Thoracic aorta (tissue), 2 donors: ENCODE measurements around the gene C16orf74. TPM values are rescaled to one million over a fixed set of nuclear protein-coding genes. Genes with fewer than 3 reads are reported as not detected.

ENCODE experiments used
- ATAC-seq: fragments of 150-250 bp; one replicate; pipeline ENCODE4 v1.8.0; 2017; ENCODE audit warnings: low read depth; ENCODE audit not compliant: insufficient number of reproducible peaks, low FRiP score
- DNase-seq: peaks from one replicate; pipeline ENCODE4 v3.0.0-alpha.2; 2020; ENCODE audit warnings: low spot score
- H3K27ac ChIP-seq, 2 donors: fragments of 200-600 bp; sonication (generic); 1 replicate in 1 of 2; 2 replicates in 1 of 2; pipeline ENCODE4 v1.5.1; 2016; ENCODE audit warnings: mild to moderate bottlenecking in 2 of 2, moderate library complexity in 2 of 2
- H3K27me3 ChIP-seq: fragments of 200-600 bp; sonication (generic); replicated peaks from 2 replicates; pipeline ENCODE4 v1.6.0; 2016; ENCODE audit warnings: mild to moderate bottlenecking; ENCODE audit not compliant: insufficient read depth
- H3K36me3 ChIP-seq: fragments of 200-600 bp; sonication (generic); one replicate; pipeline ENCODE4 v1.5.1; 2016
- H3K4me1 ChIP-seq, 2 donors: fragments of 200-600 bp; sonication (generic); 1 replicate in 1 of 2; 2 replicates in 1 of 2; pipeline versions ENCODE4 v1.5.1 to v1.6.0; 2016; ENCODE audit warnings: low read depth in 2 of 2, mild to moderate bottlenecking in 1 of 2; ENCODE audit not compliant: control insufficient read depth in 1 of 2
- H3K4me3 ChIP-seq: fragments of 200-600 bp; sonication (generic); 2 replicates; pipeline ENCODE4 v1.5.1; 2016; ENCODE audit warnings: mild to moderate bottlenecking
- H3K9me3 ChIP-seq: fragments of 200-600 bp; sonication (generic); 2 replicates; pipeline ENCODE4 v1.5.1; 2016
- total RNA-seq, 2 donors: library from RNA; depleted of rRNA; stranded (reverse); fragments of >200 nt; gene quantifications; one replicate each; pipeline versions ENCODE4 v1.1.0 to v1.2.3, GENCODE V29; 2016
- TF ChIP-seq, protein P1 (sequence below): fragments of 200-600 bp; sonication (generic); IDR thresholded peaks from one replicate; pipeline ENCODE4 v1.5.1; 2019; ENCODE audit warnings: antibody characterized with exemption

The C16orf74 gene
- total RNA-seq, 2 donors from 2014 or later: 1.2 TPM; not detected in 1

DNA sequence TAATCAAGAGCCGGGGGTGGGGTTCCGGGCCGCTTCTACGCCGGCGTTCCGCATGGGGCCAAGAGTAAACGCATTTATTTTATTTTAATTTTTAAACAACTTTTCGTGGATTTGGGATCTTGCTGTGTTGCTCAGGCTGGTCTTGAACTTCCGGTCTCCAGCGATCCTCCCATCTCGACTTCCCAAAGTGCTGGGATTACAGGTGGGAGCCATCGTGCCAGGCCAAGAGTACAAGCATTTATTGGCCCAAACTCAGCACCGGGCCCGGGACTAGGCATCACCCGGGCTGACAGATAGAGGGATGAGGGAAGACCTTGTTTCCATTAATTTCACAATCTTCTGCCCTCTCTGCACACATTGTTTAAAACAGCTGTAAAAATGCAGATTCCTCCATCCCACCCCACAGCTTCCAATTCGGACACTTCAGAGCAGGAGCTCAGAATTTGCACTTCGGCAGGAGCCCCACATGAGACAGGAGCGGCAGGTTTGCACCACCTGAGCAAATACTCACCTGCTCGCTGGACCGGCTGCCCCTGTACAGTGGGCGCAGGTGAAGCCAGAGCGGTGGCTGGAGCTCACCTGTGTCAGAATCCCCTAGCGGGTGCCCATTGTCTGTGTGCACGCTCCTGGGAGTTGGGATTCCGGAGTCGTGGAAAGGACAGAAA, 61.5 kb downstream of the C16orf74 start:
- TF ChIP-seq, protein P1, sequence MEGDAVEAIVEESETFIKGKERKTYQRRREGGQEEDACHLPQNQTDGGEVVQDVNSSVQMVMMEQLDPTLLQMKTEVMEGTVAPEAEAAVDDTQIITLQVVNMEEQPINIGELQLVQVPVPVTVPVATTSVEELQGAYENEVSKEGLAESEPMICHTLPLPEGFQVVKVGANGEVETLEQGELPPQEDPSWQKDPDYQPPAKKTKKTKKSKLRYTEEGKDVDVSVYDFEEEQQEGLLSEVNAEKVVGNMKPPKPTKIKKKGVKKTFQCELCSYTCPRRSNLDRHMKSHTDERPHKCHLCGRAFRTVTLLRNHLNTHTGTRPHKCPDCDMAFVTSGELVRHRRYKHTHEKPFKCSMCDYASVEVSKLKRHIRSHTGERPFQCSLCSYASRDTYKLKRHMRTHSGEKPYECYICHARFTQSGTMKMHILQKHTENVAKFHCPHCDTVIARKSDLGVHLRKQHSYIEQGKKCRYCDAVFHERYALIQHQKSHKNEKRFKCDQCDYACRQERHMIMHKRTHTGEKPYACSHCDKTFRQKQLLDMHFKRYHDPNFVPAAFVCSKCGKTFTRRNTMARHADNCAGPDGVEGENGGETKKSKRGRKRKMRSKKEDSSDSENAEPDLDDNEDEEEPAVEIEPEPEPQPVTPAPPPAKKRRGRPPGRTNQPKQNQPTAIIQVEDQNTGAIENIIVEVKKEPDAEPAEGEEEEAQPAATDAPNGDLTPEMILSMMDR: no peak
- Histone ChIP-seq H3K4me3 (peak overlapping the region; percentile 88), H3K36me3 (no peaks in the 10 kb centered on the region), H3K27me3 (no peaks in the 10 kb centered on the region), H3K27ac (no peak overlapping the region), H3K4me1 (peaks cover 11 to 13% of the 10 kb centered on the region in 2 donors), H3K9me3 (no peaks in the 10 kb centered on the region)
- no peak for DNase-seq
- ATAC-seq: no peak

DNA sequence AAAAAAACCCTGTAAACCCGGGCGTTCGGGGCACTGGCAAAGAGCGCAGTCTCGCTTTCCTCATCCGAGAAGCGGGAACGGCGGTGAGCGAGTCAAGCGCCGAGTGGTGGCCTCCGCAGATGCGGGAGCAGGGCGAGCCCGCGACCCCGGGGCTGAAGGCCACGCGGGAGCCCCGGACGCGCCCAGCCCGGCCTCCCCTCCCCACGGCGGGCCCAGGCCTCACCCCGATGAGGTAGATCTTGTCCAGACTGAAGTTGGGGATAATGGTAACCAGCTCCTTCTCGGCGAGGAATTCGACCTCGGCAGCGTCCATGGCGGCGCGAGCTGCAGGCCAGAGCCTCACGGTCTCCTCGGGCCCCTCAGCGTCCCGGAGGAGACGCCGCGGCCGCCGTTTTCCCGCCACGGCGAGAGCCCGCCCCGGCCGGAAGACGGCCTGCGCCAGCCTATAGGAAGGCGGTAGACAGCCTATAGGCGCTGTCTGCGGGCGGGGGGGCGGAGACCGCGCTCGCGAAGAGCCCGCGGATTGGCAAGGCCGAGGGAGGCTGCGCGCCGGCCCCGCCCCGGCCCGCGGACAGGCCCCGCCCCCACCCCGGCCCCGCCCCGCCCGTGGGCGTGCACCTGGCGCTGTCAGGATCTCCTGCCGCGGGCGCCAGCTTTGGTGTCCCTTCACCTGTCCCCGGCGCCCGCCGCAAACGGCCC, 62.2 kb downstream of the C16orf74 start, which contains the start of gene GINS2:
Gene GINS2, minus strand, starts transcription at position 369 of the 699 bp plus-strand sequence. Its CDS starts 56 bp downstream, at position 313.
- H3K4me1 ChIP-seq: peaks cover 11 to 13% of the 10 kb centered on the region in 2 donors
- H3K9me3 ChIP-seq: no peaks in the 10 kb centered on the region
- H3K27me3 ChIP-seq: no peaks in the 10 kb centered on the region
- H3K27ac ChIP-seq: no peak within 1 kb of the TSS
- no peaks in the 10 kb centered on the region for H3K36me3 ChIP-seq
- peak; percentile 87 for ATAC-seq
- H3K4me3 ChIP-seq: peak within 1 kb of the TSS; percentile 88
- peak; percentile 19 for DNase-seq
- TF ChIP-seq, protein P1: no peak

DNA sequence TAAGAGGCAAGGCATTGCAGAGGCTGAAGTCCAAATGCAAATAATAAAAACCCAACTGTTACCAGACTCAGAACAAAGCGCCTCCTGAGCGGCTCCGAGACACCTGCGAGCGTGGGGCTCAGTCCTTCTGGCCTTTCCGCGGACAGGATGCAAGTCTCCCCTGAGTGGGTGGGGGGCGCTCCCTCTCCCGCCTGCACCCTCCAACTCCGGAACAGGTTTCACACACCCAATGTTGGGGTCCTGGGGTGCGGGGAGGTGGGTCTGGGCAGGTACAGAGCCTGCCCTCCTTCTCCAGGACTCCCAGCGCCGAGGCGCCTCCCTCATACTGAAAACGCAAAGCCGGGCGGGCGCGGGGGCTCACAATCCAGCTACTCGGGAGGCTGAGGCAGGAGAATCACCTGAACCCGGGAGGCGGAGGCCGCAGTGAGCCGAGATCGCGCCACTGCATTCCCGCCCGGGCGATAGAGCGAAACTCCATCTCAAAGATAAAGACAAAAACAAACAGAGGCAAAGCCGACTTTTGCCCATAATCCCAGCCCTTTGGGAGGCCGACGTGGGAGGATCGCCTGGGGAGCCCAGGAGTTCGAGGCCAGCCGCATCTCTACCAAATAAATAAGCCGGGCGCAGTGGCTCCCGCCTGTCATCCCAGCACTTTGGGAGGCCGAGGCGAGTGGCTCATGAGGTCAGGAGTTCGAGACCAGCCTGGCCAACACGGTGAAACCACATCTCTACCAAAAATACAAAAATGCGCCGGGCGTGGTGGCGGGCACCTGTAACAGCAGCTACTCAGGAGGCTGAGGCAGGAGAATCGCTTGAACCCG, 63.0 kb downstream of the C16orf74 start:
- no peak overlapping the region for H3K27ac ChIP-seq
- no peaks in the 10 kb centered on the region for H3K36me3 ChIP-seq
- H3K4me3 ChIP-seq: peak overlapping the region; percentile 88
- TF ChIP-seq, protein P1: no peak
- peaks cover 11 to 13% of the 10 kb centered on the region in 2 donors for H3K4me1 ChIP-seq
- no peak for DNase-seq
- H3K27me3 ChIP-seq: no peaks in the 10 kb centered on the region
- H3K9me3 ChIP-seq: no peaks in the 10 kb centered on the region
- ATAC-seq: no peak

DNA sequence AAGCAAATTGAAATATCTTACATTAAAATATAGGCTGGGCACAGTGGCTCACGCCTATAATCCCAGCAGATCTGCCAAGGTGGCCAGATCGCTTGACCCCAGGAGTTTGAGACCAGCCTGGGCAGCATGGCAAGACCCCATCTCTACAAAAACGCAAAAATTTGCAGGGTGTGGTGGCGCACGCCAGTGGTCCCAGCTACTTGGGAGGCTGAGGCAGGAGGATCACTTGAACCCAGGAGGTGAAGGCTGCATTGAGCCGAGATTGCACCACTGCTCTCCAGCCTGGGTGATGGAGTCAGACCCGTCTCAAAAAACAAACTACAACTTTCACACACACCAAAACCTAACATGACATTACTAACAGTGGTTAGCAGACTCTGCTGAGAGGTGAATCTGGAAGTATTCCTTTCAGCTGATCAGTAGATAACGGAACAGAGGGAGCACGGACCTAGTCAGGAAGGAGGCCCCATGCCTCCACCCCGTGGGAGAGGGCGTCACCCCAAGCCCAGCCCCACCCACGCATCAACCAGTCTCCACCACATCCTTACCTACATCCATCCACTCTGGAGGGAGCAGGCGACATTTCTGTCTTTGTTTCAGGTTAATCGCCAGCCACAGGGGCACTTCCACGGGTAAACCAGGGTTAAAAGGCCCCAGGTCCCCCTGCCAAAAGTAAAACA, 63.8 kb downstream of the C16orf74 start:
- Histone ChIP-seq H3K9me3 (no peaks in the 10 kb centered on the region), H3K27ac (no peak overlapping the region), H3K36me3 (no peaks in the 10 kb centered on the region), H3K27me3 (no peaks in the 10 kb centered on the region), H3K4me1 (peaks cover 11 to 13% of the 10 kb centered on the region in 2 donors), H3K4me3 (no peak overlapping the region)
- DNase-seq (no peak), ATAC-seq (no peak)
- TF ChIP-seq, protein P1: no peak
